ENCODE measurements around the gene C6orf62. TPM values are rescaled to one million over a fixed set of nuclear protein-coding genes. Genes with fewer than 3 reads are reported as not detected.
A peak's percentile ranks its signal among the peaks of the same experiment; 100 is the strongest.

The C6orf62 gene
- total and polyA plus RNA-seq, 2 donors (not counting 1 experiment from before 2014, with no cell fraction given), result 69.2 to 143 TPM

GRCh38 chr6:24723270-24723669, 4.3 kb upstream of the C6orf62 start:
- ChIA-PET POLR2A (interaction anchor here (0.6 kb wide), 2 partner anchors 11 to 457 kb away, joined by 5 to 7 read pairs; no protein-coding TSS in a partner anchor), CTCF (interaction anchor here (0.8 kb wide), 1 partner anchor 1049 kb away, joined by 3 read pairs; no protein-coding TSS in a partner anchor)
- Histone ChIP-seq H3K4me1 (ENCODE audit: control insufficient read depth in 2 of 2, insufficient read depth in 2 of 2, low read length in 2 of 2) (peaks cover 15 to 20% of the 10 kb centered on the region in 2 donors), H3K79me2 (ENCODE audit: control insufficient read depth, insufficient read depth, low read length) (peaks cover 21% of the 10 kb centered on the region), H2AFZ (ENCODE audit: insufficient read depth, low read depth, low read length, poor library complexity, severe bottlenecking) (no peak overlapping the region), H3K27ac (ENCODE audit: low read length in 2 of 2) (no peak overlapping the region), H3K4me3 (ENCODE audit: control extremely low read depth in 1 of 5, extremely low read depth in 1 of 5, insufficient read depth in 1 of 5, low read depth in 2 of 5, low read length in 4 of 5) (no peak overlapping the region), H3K27me3 (replicated peaks in 1 of 4; ENCODE audit: control extremely low read depth in 1 of 4, control insufficient read depth in 3 of 4, insufficient read depth in 4 of 4, low read length in 3 of 4) (no peaks in the 10 kb centered on the region), H4K20me1 (ENCODE audit: control insufficient read depth, insufficient read depth, low read length, poor library complexity, severe bottlenecking) (peaks cover 12% of the 10 kb centered on the region), H3K4me2 (replicated peaks; ENCODE audit: low read depth, low read length, poor library complexity, severe bottlenecking) (no peak overlapping the region), H3K9me3 (ENCODE audit: control extremely low read depth in 1 of 3, control insufficient read depth in 2 of 3, insufficient read depth in 1 of 3, low read length in 2 of 3) (no peaks in the 10 kb centered on the region), H3K9ac (ENCODE audit: low read length) (no peak overlapping the region), H3K36me3 (replicated peaks in 1 of 2; ENCODE audit: control extremely low read depth in 1 of 2, control insufficient read depth in 1 of 2, extremely low read depth in 1 of 2, insufficient read depth in 2 of 2, low read length in 1 of 2) (peaks cover 0 to 8% of the 10 kb centered on the region in 2 experiments)
- TF ChIP-seq EZH2 (IDR thresholded peaks at IDR 0.05; ENCODE audit: borderline replicate concordance, insufficient read depth, low read depth, low read length, poor library complexity, severe bottlenecking), result no peak
- TF ChIP-seq CTCF (IDR thresholded peaks at IDR 0.05), result no peak
- ATAC-seq (ENCODE audit: low read depth) (no peak), DNase-seq (no peak)
- 80% methylated on average over 1 of the region's 3 CpGs for WGBS (ENCODE audit: insufficient coverage)
- intact Hi-C loops (cut with micrococcal nuclease), result loop anchor here (5.0 kb wide), 2 partner anchors 214 to 294 kb away; partner anchors contain the start of gene RIPOR2
- Mint-ChIP-seq H3K4me1 (peaks cover 21% of the 10 kb centered on the region), H3K4me3 (no peak overlapping the region), H3K9me3 (ENCODE audit: insufficient read depth) (no peaks in the 10 kb centered on the region), H3K27ac (peak overlapping the region; percentile 27), H3K27me3 (no peaks in the 10 kb centered on the region)

GRCh38 chr6:24721461-24722215, 2.7 kb upstream of the C6orf62 start:
- H3K4me3 Mint-ChIP-seq, result peak overlapping the region; percentile 89
- peaks cover 37% of the 10 kb centered on the region for H3K79me2 ChIP-seq (ENCODE audit: control insufficient read depth, insufficient read depth, low read length)
- H4K20me1 ChIP-seq (ENCODE audit: control insufficient read depth, insufficient read depth, low read length, poor library complexity, severe bottlenecking), result peaks cover 18% of the 10 kb centered on the region
- H3K27ac ChIP-seq (ENCODE audit: low read length in 2 of 2), result peak overlapping the region; percentile 99
- TF ChIP-seq EZH2 (IDR thresholded peaks at IDR 0.05; ENCODE audit: borderline replicate concordance, insufficient read depth, low read depth, low read length, poor library complexity, severe bottlenecking), result no peak
- no peaks in the 10 kb centered on the region for H3K27me3 Mint-ChIP-seq
- DNase-seq (no peak), ATAC-seq (ENCODE audit: low read depth) (peak; percentile 46)
- H3K27ac Mint-ChIP-seq, result peak overlapping the region; percentile 100
- peaks cover 31 to 34% of the 10 kb centered on the region in 2 donors for H3K4me1 ChIP-seq (ENCODE audit: control insufficient read depth in 2 of 2, insufficient read depth in 2 of 2, low read length in 2 of 2)
- H3K9me3 Mint-ChIP-seq (ENCODE audit: insufficient read depth), result no peaks in the 10 kb centered on the region
- peaks cover 0 to 16% of the 10 kb centered on the region in 2 experiments for H3K36me3 ChIP-seq (replicated peaks in 1 of 2; ENCODE audit: control extremely low read depth in 1 of 2, control insufficient read depth in 1 of 2, extremely low read depth in 1 of 2, insufficient read depth in 2 of 2, low read length in 1 of 2)
- peaks cover 37% of the 10 kb centered on the region for H3K4me1 Mint-ChIP-seq
- intact Hi-C loops (cut with micrococcal nuclease), result loop anchor here (1.0 to 5.0 kb wide), 6 partner anchors 45 to 296 kb away; partner anchors contain the start of genes GMNN, KIAA0319, RIPOR2 and TDP2
- ChIA-PET POLR2A (interaction anchor here (0.6 to 1.7 kb wide), 6 partner anchors 22 to 447 kb away, joined by 3 to 9 read pairs (median 4); partner anchors contain the start of gene KIAA0319), CTCF (interaction anchor here (0.8 to 1.4 kb wide), 6 partner anchors 43 to 296 kb away, joined by 3 to 6 read pairs (median 3); partner anchors contain the start of gene GMNN)
- no peaks in the 10 kb centered on the region for H3K9me3 ChIP-seq (ENCODE audit: control extremely low read depth in 1 of 3, control insufficient read depth in 2 of 3, insufficient read depth in 1 of 3, low read length in 2 of 3)
- 8% methylated on average over 25 of the region's 26 CpGs for WGBS (ENCODE audit: insufficient coverage)
- H3K4me3 ChIP-seq (ENCODE audit: control extremely low read depth in 1 of 5, extremely low read depth in 1 of 5, insufficient read depth in 1 of 5, low read depth in 2 of 5, low read length in 4 of 5), result peak overlapping the region; percentile 71 to 98 (median 88)
- no peaks in the 10 kb centered on the region for H3K27me3 ChIP-seq (replicated peaks in 1 of 4; ENCODE audit: control extremely low read depth in 1 of 4, control insufficient read depth in 3 of 4, insufficient read depth in 4 of 4, low read length in 3 of 4)
- H3K9ac ChIP-seq (ENCODE audit: low read length), result peak overlapping the region; percentile 100
- H3K4me2 ChIP-seq (replicated peaks; ENCODE audit: low read depth, low read length, poor library complexity, severe bottlenecking), result peak overlapping the region; percentile 83
- peak overlapping the region; percentile 80 for H2AFZ ChIP-seq (ENCODE audit: insufficient read depth, low read depth, low read length, poor library complexity, severe bottlenecking)
